Activated naive CD4-positive, alpha-beta T cell treated with anti-CD3 and anti-CD28 coated beads, Interleukin-2, amount 50 U/mL, for 72 hours (primary cell): ENCODE results near the gene RNF113B. TPM values are rescaled to one million over a fixed set of nuclear protein-coding genes. Genes with fewer than 3 reads are reported as not detected.
A peak's percentile ranks its signal among the peaks of the same experiment; 100 is the strongest.

ENCODE experiments used
- ATAC-seq, 2 donors: fragments of 150-1000 bp; cut with Tn5 transposase; 2 replicates each; pipeline ENCODE4 v1.10.0; 2021; ENCODE audit warnings: mild to moderate bottlenecking in 2 of 2, moderate library complexity in 2 of 2
- DNase-seq, 2 donors: peaks; one replicate each; pipeline ENCODE4 v3.0.0; 2021 to 2022; ENCODE audit warnings: low spot score in 2 of 2
- H3K27ac Mint-ChIP-seq, 2 donors: one replicate each; pipeline ENCODE4 v1.8.0; 2022; ENCODE audit warnings: mild to moderate bottlenecking in 2 of 2, mixed read lengths in 2 of 2
- H3K36me3 Mint-ChIP-seq, 2 donors: one replicate each; pipeline ENCODE4 v1.8.0; 2022; ENCODE audit warnings: mixed read lengths in 2 of 2
- H3K9me3 Mint-ChIP-seq, 2 donors: one replicate each; pipeline ENCODE4 v1.8.0; 2022; ENCODE audit warnings: mixed read lengths in 2 of 2
- total RNA-seq, 2 donors: library from RNA; stranded (reverse); gene quantifications; one replicate each; pipeline ENCODE4 v1.2.3, GENCODE V29; 2022

Gene RNF113B
- total RNA-seq, 2 donors from 2014 or later, result not detected

DNA sequence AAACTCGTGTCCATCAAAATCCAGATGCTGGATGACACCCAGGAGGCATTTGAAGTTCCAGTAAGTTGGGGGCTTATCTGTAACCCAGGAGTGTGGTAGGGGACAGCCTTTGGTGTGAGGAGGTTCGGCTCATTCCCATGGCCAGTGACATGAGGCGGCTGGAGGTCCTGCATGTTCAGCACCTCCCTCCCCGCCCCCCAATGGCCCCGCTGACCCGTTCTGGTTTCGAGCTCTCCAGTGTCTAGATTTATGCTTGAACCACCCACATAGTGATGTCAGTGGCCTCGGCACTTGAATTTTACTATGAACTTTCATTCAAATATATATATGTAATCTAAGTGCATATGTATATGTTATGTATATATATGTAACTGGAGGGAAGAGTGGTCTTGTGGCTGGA, 36.3 kb upstream of the RNF113B start:
- peaks cover 0 to 3% of the 10 kb centered on the region in 2 donors for H3K9me3 Mint-ChIP-seq

GRCh38 chr13:98212763-98213162, 35.7 kb upstream of the RNF113B start:
- H3K27ac Mint-ChIP-seq, result no peak overlapping the region
- ATAC-seq, result no peak

More for the DNA sequence above, 36.3 kb upstream of the RNF113B start:
- H3K27ac Mint-ChIP-seq, result no peak overlapping the region
- ATAC-seq (no peak), DNase-seq (no peak)
- no peaks in the 10 kb centered on the region for H3K36me3 Mint-ChIP-seq

DNA sequence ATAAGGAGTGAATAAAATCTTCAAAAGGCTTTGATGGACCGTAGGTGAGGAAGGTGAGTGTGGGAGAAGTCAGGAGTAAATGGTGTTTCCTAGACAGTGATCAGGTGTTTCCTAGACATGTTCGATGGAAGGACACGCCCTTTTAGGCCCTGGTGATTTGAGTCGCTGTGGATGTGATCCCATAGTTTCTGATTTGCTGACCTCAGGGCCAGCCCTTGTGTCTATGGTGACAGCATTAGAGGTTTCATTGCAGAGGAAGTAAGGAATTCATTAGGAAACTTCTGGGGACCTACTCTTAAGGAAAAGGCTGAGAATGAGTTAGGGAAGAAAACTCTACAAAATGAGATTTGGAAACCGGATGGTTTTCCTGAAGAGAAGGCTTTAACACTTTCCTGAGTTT, 31.5 kb upstream of the RNF113B start:
- no peak for ATAC-seq
- Mint-ChIP-seq H3K36me3 (peaks cover 0 to 14% of the 10 kb centered on the region in 2 donors), H3K27ac (no peak overlapping the region), H3K9me3 (peaks cover 21 to 22% of the 10 kb centered on the region in 2 donors)
- DNase-seq, result no peak

More at GRCh38 chr13:98212763-98213162, 35.7 kb upstream of the RNF113B start:
- Mint-ChIP-seq H3K9me3 (peaks cover 2 to 3% of the 10 kb centered on the region in 2 donors), H3K36me3 (no peaks in the 10 kb centered on the region)
- DNase-seq, result no peak

DNA sequence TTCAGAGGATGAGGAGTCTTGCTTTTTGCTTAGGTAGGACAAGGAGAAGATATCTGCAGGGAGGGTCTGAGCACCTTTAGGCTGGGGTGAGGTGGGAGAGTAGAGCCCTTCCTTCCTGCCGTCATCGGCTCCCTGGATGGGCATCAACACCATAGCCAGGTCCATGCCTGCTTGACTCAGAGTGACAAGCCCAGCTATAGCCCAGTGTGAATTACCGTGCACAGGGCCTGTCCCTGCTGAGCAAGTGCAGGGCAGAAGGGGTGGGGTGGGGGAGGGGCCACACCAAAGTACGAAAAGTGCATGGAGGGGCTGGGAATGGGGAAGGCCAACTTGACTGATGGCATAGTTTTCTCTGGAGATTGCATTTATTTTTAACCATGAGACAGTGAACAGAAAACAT, 30.3 kb upstream of the RNF113B start:
- H3K27ac Mint-ChIP-seq, result no peak overlapping the region
- H3K9me3 Mint-ChIP-seq, result peaks cover 21 to 22% of the 10 kb centered on the region in 2 donors
- peaks cover 0 to 14% of the 10 kb centered on the region in 2 donors for H3K36me3 Mint-ChIP-seq
- DNase-seq (no peak), ATAC-seq (no peak)

- DNase-seq, result no peak
- no peak for ATAC-seq
- Mint-ChIP-seq H3K27ac (no peak overlapping the region), H3K9me3 (peaks cover 21 to 22% of the 10 kb centered on the region in 2 donors), H3K36me3 (peaks cover 0 to 14% of the 10 kb centered on the region in 2 donors)
These were observed 29.9 kb upstream of the RNF113B start for GRCh38 chr13:98206946-98207345.

DNA sequence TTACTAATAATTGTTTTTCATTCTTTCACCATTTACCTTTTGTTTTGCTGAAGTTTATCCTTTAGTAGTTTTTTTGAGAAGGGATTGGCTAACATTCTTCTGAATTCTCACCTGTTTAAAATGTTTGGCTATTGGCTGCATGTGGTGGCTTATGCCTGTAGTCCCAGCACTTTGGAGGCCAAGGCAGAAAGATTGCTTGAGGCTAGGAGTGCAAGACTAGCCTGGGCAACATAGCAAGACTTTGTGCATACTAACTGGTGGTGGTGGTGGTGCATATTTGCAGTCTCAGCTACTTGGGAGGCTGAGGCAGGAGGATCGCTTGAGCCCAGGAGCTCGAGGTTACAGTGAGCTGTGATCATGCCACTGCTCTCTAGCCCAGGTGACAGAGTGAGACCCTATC, 27.5 kb upstream of the RNF113B start:
- ATAC-seq (no peak), DNase-seq (no peak)
- Mint-ChIP-seq H3K9me3 (peaks cover 17 to 22% of the 10 kb centered on the region in 2 donors), H3K27ac (no peak overlapping the region), H3K36me3 (peaks cover 0 to 14% of the 10 kb centered on the region in 2 donors)

GRCh38 chr13:98203646-98204326, 26.7 kb upstream of the RNF113B start:
- Mint-ChIP-seq H3K9me3 (peaks cover 21 to 22% of the 10 kb centered on the region in 2 donors), H3K27ac (no peak overlapping the region), H3K36me3 (peaks cover 0 to 14% of the 10 kb centered on the region in 2 donors)
- ATAC-seq, result no peak
- DNase-seq, result no peak

- H3K27ac Mint-ChIP-seq, result no peak overlapping the region
- no peak for ATAC-seq
- peaks cover 15 to 17% of the 10 kb centered on the region in 2 donors for H3K9me3 Mint-ChIP-seq
- no peak for DNase-seq
- peaks cover 0 to 12% of the 10 kb centered on the region in 2 donors for H3K36me3 Mint-ChIP-seq
These were observed 24.9 kb upstream of the RNF113B start for GRCh38 chr13:98201984-98202383.

DNA sequence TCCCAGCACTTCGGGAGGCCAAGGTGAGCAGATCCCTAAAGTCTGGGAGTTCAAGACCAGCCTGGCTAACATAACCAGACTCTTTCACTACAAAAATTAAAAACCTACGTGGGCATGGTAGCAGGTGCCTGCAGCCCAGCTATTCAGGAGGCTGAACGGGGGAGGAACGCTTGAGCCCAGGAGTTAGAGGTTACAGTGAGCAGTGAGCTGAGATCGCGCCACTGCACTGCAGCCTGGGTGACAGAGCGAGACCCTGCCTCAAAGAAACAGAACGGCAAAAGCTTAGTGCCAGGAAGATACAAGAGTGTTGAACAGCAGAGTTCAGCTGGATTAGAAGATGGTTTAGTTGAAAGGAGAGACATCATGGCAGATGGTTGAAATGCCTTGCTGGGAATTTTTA, 24.1 kb upstream of the RNF113B start:
- no peak overlapping the region for H3K27ac Mint-ChIP-seq
- peaks cover 0 to 4% of the 10 kb centered on the region in 2 donors for H3K36me3 Mint-ChIP-seq
- peaks cover 7 to 10% of the 10 kb centered on the region in 2 donors for H3K9me3 Mint-ChIP-seq
- ATAC-seq (no peak), DNase-seq (no peak)

GRCh38 chr13:98200211-98200878, 23.3 kb upstream of the RNF113B start:
- H3K36me3 Mint-ChIP-seq, result no peaks in the 10 kb centered on the region
- no peak overlapping the region for H3K27ac Mint-ChIP-seq
- H3K9me3 Mint-ChIP-seq, result peaks cover 0 to 4% of the 10 kb centered on the region in 2 donors
- DNase-seq, result no peak
- ATAC-seq, result no peak

DNA sequence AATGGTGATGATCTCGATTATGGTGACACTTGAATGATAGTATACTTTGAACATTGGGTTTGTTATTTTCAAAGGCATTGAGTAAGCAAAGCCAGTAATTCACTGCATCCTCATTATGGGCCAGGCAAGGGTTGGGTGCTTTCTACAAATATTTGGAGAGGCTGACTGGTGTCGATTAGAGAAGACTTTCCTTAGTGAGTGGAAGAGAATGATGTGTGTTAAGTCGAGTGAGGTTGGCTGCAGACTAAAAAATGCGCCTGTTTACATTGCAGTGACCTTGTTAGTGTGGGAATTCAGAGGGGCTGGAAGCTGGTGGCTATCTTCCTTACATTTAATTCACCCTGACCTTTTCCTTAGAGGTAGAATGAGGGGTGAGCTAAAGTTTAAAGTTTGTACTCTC, 22.4 kb upstream of the RNF113B start:
- H3K9me3 Mint-ChIP-seq, result peaks cover 0 to 4% of the 10 kb centered on the region in 2 donors
- H3K36me3 Mint-ChIP-seq, result no peaks in the 10 kb centered on the region
- no peak for ATAC-seq
- H3K27ac Mint-ChIP-seq, result peak overlapping the region in 1 of 2 donors; percentile 61
- DNase-seq, result no peak

DNA sequence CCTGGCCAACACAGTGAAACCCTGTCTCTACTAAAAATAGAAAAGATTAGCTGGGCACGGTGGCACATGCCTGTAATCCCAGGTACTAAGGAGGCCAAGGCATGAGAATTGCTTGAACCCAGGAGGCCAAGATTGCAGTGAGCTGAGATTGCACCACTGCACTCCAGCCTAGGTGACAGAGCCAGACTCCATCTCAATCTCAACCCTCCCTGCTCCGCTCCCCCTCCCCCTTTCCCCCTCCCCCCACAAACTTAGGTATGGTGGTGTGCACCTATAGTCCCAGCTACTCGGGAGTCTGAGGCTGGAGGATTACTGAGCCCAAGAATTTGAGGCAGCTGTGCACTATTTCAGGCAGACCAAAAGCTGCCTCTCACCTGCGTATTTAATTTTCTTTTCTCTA, 21.6 kb upstream of the RNF113B start:
- no peak overlapping the region for H3K27ac Mint-ChIP-seq
- no peaks in the 10 kb centered on the region for H3K36me3 Mint-ChIP-seq
- no peak for DNase-seq
- ATAC-seq, result no peak
- H3K9me3 Mint-ChIP-seq, result peaks cover 0 to 4% of the 10 kb centered on the region in 2 donors

- H3K27ac Mint-ChIP-seq, result no peak overlapping the region
- H3K36me3 Mint-ChIP-seq, result no peaks in the 10 kb centered on the region
- no peak for ATAC-seq
These were observed 18.2 kb upstream of the RNF113B start for GRCh38 chr13:98195054-98195791.

DNA sequence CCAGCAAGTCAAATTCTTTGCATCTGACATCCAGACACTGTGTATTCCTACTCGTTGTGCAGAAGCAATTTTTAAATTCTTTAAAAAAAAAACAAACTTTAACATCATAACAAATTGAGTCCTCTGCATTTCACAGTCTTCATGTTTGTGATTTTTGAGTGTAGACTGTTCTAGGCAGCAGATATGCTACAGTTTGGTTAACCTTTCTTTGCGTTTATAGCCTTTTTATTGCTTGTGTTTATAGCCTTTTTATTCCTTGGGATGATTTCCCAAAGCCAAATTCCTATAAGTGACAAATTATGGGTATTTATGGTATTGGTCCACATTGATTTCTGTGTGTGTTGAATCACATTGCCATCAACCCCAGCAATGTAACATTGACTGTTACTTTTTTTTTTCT, 14.9 kb upstream of the RNF113B start:
- Mint-ChIP-seq H3K27ac (no peak overlapping the region), H3K9me3 (no peaks in the 10 kb centered on the region), H3K36me3 (no peaks in the 10 kb centered on the region)
- DNase-seq (no peak), ATAC-seq (no peak)

More at GRCh38 chr13:98195054-98195791, 18.2 kb upstream of the RNF113B start:
- H3K9me3 Mint-ChIP-seq, result peaks cover 0 to 4% of the 10 kb centered on the region in 2 donors
- no peak for DNase-seq

DNA sequence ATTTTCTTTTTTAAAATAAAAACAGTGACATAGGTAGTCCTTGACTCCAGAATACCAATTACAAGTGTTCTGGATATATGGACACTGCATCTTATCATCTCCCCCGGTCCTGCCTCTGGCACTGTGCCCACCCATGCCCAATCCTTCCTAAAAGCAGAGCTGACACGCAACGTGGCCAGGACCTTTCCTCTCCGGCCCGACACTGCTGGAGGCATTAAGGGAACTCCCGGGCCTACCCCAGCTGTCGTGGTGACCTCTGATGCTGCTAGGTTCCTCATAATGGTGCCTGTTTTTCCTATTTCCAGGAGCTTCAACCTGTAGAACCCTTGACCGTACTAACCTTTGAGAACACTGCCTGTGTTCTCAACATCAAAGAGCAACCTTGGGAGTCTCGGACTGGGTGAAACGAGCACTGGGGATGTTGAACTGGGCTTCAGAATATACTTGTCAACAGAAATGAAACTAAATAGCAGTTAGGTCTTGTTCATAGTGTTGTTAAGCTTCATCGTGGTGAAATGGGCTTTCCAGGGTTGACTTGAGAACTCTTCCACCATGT, 13.9 kb upstream of the RNF113B start:
- no peaks in the 10 kb centered on the region for H3K9me3 Mint-ChIP-seq
- no peak overlapping the region for H3K27ac Mint-ChIP-seq
- no peak for DNase-seq
- H3K36me3 Mint-ChIP-seq, result no peaks in the 10 kb centered on the region
- ATAC-seq, result no peak

DNA sequence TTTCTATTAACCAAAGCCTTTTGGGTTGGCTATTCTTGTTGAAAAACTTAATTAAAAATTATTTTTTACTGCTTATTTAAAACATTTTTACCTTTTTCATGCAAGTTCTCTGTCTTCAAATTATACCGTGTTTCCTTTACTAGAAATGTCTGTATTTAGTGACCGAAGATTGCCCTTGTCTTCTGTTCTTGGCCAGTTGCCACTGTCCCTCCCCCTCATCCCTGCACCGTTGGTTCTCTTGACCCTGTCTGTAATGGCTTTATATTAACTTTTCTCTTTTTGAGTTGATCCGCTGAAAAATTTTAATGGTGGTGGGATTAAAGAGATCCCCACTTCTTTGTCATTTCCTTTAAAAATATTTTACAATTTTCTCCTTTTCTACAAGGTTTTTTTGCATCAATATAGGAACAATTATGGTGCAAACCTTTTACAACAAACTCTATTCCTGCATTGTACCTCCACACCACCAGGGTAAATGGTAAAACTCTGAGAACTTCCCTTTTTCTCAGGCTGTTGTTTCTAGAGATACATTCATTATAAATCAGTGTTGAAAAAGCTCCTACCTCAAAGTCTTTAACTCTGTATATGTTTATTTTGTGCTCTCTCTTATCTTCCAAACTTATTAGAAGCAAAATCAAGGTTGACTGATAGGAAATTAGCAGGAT, 12.9 kb upstream of the RNF113B start:
- ATAC-seq (no peak), DNase-seq (no peak)
- Mint-ChIP-seq H3K36me3 (no peaks in the 10 kb centered on the region), H3K9me3 (no peaks in the 10 kb centered on the region), H3K27ac (no peak overlapping the region)
